SK-N-MC (cell line): ENCODE measurements around the gene MGMT.

ENCODE experiments used
- EZH2 ChIP-seq: fragments of 200-600 bp; sonication (generic); IDR thresholded peaks from one replicate; pipeline ENCODE4 v1.6.1; 2017; ENCODE audit warnings: antibody characterized with exemption
- POLR2AphosphoS5 ChIP-seq: IDR thresholded peaks from 2 replicates; pipeline ENCODE4 v1.6.1; 2012; ENCODE audit warnings: mild to moderate bottlenecking, low read depth, low read length, borderline replicate concordance

- TF ChIP-seq POLR2AphosphoS5 (no peak), EZH2 (no peak)
These were observed 39.2 kb downstream of the MGMT start for GRCh38 chr10:129506101-129506797.
